Activated CD4-positive, CD25-positive, alpha-beta regulatory T cell (primary cell): ENCODE data around the gene GATA5.

ENCODE experiments used
- DNase-seq, 4 experiments: peaks; one replicate each; lab custom pipeline; 2025; lab: John Stamatoyannopoulos, UW

The GATA5 gene

GRCh38 chr20:62475772-62476055, at the start of gene GATA5:
TSS of gene GATA5 (minus strand) at chr20:62475995. CDS start at chr20:62475521, 474 bp downstream.
- no peak for DNase-seq

GRCh38 chr20:62525014-62525413, 49.2 kb upstream of the GATA5 start:
- no peak for DNase-seq

DNA sequence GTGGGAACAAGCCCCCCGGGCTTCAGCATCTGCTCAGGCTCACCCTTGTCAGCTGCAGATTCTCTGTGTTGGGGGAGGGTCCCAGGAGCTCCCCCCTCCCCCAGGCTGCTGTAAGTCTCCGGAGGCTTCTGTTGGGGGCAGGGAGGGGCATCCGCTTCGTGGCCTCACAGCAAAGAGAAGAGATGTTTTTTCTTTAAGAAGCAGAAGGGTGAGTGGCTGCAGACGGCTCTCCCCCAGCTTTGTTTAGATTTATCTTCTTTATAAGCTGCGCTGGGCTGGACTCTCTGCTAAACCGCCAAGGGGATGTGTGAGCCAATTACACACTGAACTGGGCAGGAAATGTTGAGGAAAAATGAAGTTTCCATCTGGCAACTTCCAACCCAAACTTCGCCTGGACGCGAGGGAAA, 48.7 kb upstream of the GATA5 start:
- DNase-seq = no peak

DNA sequence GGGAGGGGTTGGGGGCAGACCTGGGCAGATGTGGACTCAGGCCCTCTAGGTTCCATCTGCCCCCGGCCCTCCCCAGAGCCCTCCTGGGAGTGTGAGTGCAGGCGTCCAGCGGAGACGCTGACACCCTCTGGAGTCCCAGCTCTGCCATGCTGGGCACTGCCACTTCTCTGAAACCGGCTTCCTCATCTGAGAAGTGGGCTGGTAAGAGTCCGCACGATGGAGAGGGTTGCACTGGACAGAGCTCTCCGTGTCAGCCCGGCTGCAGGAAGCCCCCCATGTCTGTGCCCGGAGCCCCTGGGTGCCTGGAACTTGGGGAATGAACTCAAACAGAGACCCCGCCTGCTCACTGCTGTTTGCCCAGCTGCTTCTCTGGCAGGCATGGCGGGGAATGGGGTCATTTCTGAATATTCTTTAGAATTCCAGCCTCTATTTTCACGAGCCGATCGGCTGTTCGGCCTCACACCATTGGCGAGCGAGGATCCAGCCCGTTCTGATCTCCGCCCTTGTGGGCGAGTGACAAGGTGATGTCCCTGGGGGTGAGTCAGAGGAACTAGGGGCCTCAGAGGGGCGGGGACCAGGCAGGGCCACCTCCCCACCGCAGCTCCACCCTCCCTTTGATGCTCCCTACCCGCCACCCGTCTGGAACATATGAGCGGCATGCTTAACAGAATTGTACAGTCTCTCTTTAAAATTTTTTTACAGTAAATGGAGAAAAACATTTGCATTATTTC, 47.8 kb upstream of the GATA5 start:
- peak; percentile 17 to 55 (median 36) for DNase-seq

DNA sequence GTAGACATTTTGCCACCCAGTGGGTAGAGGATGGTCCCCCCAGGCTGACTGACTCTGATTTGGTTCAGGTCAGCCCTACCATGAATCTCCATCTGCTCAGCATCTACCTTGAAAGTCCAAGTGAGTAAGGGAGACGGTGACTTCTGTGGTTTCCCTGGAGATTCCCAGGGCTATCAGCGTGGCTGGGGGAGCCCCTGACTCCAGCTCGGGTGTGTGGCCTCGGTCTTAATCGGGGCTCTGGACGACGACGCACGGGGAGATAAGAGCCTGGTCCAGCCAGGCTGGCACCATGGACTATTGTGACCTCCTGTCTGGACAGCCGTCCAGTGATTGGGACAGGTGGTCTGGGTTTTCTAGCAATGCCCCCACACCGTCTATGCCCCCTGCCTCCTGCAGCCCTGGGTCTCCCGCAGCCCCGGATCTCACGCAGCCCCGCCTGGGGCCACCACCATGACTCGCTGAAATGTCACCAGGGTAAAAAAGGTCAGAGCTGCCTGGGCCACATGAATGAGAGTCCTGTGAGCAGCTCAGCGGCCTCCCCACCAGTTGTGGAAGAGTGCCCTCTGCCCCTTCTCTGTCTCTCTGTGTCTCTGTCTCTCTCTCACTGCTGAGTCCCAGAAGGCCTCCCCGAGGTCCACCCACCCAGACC, 47.1 kb upstream of the GATA5 start:
- DNase-seq = no peak

DNA sequence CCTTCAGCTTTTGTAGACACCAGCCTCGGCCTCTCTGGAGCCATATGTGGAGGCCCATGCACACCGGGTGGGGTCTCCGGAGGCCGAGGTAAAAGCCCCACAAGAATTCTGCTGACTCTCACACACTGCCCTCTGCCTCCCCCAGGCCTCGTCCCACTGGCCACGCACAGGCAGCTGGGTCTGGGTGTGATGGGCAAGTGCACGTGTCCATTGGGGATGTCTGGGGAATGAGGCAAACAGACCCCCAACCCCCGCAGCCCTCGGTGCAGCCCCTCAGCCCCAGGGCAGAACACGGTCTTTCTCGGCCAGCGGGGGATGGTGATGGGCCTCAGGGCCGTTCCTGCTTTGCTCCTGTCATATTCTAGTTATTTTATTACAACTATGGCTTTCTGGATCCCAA, 44.0 kb upstream of the GATA5 start:
- no peak for DNase-seq

DNA sequence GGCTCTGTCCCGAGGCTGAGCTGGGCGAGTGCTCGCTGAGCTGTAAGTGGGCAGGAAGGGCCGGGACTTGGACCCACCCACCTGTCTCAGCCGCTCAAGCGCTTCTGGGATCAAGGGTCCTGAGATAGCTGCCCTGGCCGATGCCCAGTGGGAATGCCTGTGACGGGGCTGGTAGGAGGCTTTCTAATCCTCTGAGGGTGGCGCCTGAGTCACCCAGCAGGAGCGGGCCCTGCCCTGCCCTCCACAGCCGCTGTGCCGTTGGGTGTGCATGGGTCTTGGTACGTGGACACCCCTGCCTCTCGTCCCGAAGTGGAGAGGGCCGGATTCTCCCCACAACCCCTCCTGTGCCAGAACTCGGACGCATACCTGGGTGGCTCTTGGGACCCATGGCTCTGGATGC, 43.1 kb upstream of the GATA5 start:
- DNase-seq = no peak

DNA sequence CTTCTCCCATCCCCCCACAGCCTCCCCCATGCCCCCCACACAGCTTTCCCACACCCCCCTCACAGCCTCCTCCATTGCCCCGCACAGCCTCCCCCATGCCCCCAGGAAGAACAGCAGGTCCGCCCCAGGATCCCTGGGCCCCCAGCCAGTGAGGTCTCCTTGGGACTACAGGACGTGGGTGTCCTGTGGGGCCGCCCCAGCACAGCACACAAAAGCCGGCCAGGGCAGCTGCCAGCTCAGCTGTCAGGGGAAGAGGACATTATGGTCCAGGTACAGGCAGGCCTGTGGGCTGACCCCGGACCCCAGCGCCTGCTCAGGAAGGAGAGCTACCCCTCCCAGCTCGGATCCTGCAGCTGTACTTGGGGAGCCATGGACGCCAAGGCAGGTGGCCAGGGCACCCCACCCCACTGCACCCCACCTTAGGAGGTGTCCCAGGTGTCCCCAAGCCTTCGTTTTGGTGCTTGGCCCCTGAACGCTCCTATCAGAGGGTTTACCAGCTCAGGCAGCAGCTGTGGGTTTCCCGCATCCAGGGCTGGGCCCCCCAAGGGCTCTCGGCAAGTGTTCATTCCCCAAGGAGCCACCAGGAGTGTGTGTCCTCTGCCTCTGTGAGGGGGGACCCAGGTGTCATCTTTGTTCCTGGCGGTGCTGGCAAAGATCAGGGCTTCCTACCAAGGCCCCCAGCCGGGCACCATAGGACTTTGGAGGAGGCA, 42.3 kb upstream of the GATA5 start:
- no peak for DNase-seq

DNA sequence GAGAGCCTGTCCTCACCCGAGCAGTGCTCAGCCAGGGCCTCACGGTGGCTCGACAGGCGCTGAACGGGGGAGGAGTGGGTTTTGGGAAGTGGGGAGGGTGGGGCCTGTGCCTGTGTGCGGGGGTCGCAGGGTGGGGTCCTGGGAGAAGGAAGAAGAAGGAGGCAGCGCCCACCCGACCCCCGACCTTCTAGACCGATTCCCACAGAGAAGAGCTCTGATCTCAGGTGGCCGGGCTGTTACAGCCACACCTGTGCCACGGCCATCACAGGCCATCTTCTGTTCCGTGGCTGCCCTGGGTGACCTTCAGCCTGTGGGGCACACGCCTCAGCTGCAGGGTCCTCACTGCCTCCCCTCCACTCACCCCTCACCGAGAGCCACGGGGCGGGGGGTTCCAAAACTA, 41.4 kb upstream of the GATA5 start:
- no peak for DNase-seq

GRCh38 chr20:62516338-62516737, 40.5 kb upstream of the GATA5 start:
- DNase-seq = no peak

GRCh38 chr20:62515826-62516225, 40.0 kb upstream of the GATA5 start:
- DNase-seq = no peak

GRCh38 chr20:62515280-62515679, 39.5 kb upstream of the GATA5 start:
- DNase-seq = no peak

GRCh38 chr20:62513991-62514390, 38.2 kb upstream of the GATA5 start:
- DNase-seq = no peak

GRCh38 chr20:62511915-62512610, 36.3 kb upstream of the GATA5 start:
- DNase-seq = no peak

DNA sequence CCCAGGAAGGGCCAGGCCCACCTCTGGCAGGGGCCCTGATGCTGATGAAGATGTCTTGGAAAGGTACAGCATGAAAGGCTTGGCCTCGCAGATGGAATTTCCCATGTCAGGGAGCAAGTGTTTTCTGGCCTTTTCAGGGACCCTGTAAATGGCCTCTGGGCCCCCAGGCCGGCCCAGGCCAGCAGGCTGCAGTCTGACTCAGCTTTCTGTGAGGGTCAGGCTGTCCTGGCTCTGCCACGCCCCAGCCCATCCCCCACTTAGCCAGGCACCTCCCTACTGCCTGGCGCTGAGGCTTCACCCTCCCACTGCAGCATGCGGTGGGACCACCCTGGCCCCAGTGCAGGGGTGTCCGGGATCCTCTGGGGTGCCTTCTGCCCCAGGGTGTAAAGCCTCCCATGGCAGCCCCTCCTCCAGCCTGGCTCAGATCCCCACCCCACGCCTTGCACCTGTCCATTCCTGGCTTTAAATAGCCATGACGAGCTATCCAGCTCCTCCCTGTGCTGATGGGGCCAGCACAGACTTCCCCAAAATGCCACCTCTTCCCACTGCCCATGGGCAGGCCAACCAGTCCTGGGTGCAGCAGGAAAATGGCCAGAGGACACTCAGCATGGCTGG, 35.6 kb upstream of the GATA5 start:
- no peak for DNase-seq

DNA sequence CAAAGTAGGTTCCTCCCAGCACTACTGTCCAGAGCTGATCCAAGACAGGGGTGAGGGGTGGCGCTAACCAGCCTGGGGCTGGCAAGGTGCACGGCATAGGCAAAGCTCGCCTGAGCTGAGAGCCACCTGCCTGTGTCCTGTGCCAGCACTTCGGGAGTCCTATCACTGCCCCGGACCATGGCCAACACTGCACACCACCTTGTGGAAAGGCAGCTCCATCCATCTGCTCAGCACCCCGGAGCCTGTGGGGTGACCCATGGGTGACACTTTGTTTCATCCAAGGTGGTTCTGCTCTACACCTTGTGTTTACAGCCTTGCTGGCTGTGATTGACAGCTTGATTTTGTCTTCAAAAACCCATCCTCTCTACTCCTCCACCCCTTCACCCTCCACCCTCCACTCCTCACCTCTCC, 32.9 kb upstream of the GATA5 start:
- no peak for DNase-seq

DNA sequence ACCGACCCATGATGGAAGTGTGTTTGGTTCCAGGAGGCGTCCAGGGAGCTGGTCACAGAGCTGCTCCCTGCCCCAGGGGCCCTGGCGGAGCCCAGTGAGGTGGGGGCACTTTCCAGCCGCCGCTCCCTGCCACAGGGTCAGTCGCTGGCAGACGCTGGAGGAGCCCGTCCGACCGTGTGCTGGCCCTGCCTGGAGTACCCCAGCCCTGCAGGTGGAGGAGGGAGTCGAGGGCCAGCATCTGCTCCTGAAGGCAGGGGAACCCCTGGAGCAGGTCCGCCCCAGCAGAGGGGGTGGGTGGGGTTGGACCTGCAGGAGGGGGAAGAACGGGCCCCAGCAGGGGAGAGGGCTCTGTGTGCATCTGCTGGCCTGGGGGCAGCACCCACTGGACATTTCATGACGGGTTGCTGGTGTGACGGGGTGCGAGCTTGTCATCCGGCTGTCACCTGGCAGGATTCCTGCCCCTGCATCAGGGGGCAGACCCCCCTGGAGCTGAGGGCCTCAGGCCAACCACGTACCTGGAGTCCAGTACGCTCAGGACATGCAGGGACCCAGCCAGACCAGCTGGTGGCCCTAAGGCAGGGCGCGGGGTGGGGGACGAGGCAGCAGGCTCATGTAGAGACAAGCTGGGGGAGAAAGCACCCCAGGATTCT, 32.3 kb upstream of the GATA5 start:
- no peak for DNase-seq

GRCh38 chr20:62507323-62507722, 31.5 kb upstream of the GATA5 start:
- DNase-seq = no peak

GRCh38 chr20:62506791-62507190, 31.0 kb upstream of the GATA5 start:
- no peak for DNase-seq

- no peak for DNase-seq
Measured at GRCh38 chr20:62506087-62506486, 30.3 kb upstream of the GATA5 start.

GRCh38 chr20:62505337-62506045, 29.7 kb upstream of the GATA5 start:
- DNase-seq = no peak
